HL-60 (cell line): ENCODE measurements around the gene RAB28.

Source experiments
- DNase-seq, 2 experiments: peaks; one replicate each; pipeline ENCODE4 v3.0.0-alpha.2; 2010 to 2020; ENCODE audit warnings: low read depth in 1 of 2, low spot score in 1 of 2
- H3K27ac ChIP-seq: fragments of 250-450 bp; sonication (Bioruptor Pico); replicated peaks from 2 replicates; pipeline ENCODE4 v1.5.1; 2020; ENCODE audit warnings: mild to moderate bottlenecking, moderate library complexity
- H3K27me3 ChIP-seq: fragments of 250-450 bp; sonication (Bioruptor Pico); 2 replicates; pipeline ENCODE4 v1.5.1; 2021; ENCODE audit warnings: mild to moderate bottlenecking, moderate library complexity; ENCODE audit not compliant: insufficient read depth, poor library complexity, severe bottlenecking
- H3K4me3 ChIP-seq: replicated peaks from 2 replicates; pipeline ENCODE4 v1.5.1; 2011; ENCODE audit warnings: mild to moderate bottlenecking, control low read depth, low read length; ENCODE audit not compliant: insufficient read depth
- CTCF ChIP-seq: IDR thresholded peaks from one replicate; pipeline ENCODE4 v1.5.1; 2011; ENCODE audit warnings: low read length, control low read depth, inconsistent platforms; ENCODE audit not compliant: insufficient read depth
- GABPA ChIP-seq: IDR thresholded peaks from 2 replicates; pipeline ENCODE4 v1.6.1; 2012; ENCODE audit warnings: low read depth
- POLR2AphosphoS5 ChIP-seq: IDR thresholded peaks from 2 replicates; pipeline ENCODE4 v1.6.1; 2012; ENCODE audit warnings: low read depth
- REST ChIP-seq: IDR thresholded peaks from 2 replicates; pipeline ENCODE4 v1.6.1; 2012; ENCODE audit warnings: low read depth; ENCODE audit not compliant: insufficient replicate concordance
- SPI1 ChIP-seq: IDR thresholded peaks from 2 replicates; pipeline ENCODE4 v1.6.1; 2012; ENCODE audit warnings: low read depth, mild to moderate bottlenecking, borderline replicate concordance

Gene RAB28

GRCh38 chr4:13365195-13365594 is 118.9 kb downstream of the RAB28 start:
- no peak overlapping the region for H3K4me3 ChIP-seq
- no peaks in the 10 kb centered on the region for H3K27me3 ChIP-seq
- no peak for DNase-seq
- H3K27ac ChIP-seq: no peak overlapping the region
- TF ChIP-seq CTCF (no peak), GABPA (no peak)

GRCh38 chr4:13364653-13365052 is 119.5 kb downstream of the RAB28 start:
- TF ChIP-seq POLR2AphosphoS5 (no peak), CTCF (no peak), GABPA (no peak), SPI1 (no peak), REST (no peak)

GRCh38 chr4:13364172-13364571 is 120.0 kb downstream of the RAB28 start:
- Histone ChIP-seq H3K27ac (no peak overlapping the region), H3K4me3 (no peak overlapping the region)

More at GRCh38 chr4:13364653-13365052, 119.5 kb downstream of the RAB28 start:
- no peak for DNase-seq
- H3K27me3 ChIP-seq: no peaks in the 10 kb centered on the region
- H3K4me3 ChIP-seq: no peak overlapping the region
- H3K27ac ChIP-seq: no peak overlapping the region

More at GRCh38 chr4:13364172-13364571, 120.0 kb downstream of the RAB28 start:
- no peak for TF ChIP-seq GABPA
- TF ChIP-seq CTCF: no peak
- no peak for TF ChIP-seq REST
- TF ChIP-seq POLR2AphosphoS5: no peak
- TF ChIP-seq SPI1: no peak
- no peak for DNase-seq
- H3K27me3 ChIP-seq: no peaks in the 10 kb centered on the region
